ENCODE data around the gene CNST. TPM values are rescaled to one million over a fixed set of nuclear protein-coding genes. Genes with fewer than 3 reads are reported as not detected.

Gene CNST
- total RNA-seq, 4 donors from 2014 or later, result 41.6 to 81.9 (median 65.6) TPM

- H3K36me3 ChIP-seq, result no peaks in the 10 kb centered on the region
- TF ChIP-seq EP300 (IDR thresholded peaks at IDR 0.05) (no peak), POLR2A (IDR thresholded peaks at IDR 0.05) (no peak), CTCF (IDR thresholded peaks at IDR 0.05) (no peak), POLR2AphosphoS5 (IDR thresholded peaks at IDR 0.05) (no peak)
- peak overlapping the region in 1 of 4 donors; percentile 45 for H3K27ac ChIP-seq
- no peaks in the 10 kb centered on the region for H3K9me3 ChIP-seq
- no peak for ATAC-seq
- no peak overlapping the region for H3K4me3 ChIP-seq
- H3K27me3 ChIP-seq, result no peaks in the 10 kb centered on the region
- WGBS, 2 donors (ENCODE audit: low coverage in 1 of 2), result 74 to 81% methylated on average over 8 to 10 of the region's 18 CpGs
- H3K4me1 ChIP-seq, result peaks cover 0 to 34% (median 0%) of the 10 kb centered on the region in 3 donors
These were observed 112.8 kb downstream of the CNST start for GRCh38 chr1:246678816-246679793.

- H3K27me3 ChIP-seq, result no peaks in the 10 kb centered on the region
- 0 to 50% methylated on average over 1 of the region's 1 CpG for WGBS, 2 donors (ENCODE audit: low coverage in 1 of 2)
- no peak overlapping the region for H3K4me3 ChIP-seq
- no peak for ATAC-seq
- TF ChIP-seq POLR2AphosphoS5 (IDR thresholded peaks at IDR 0.05) (no peak), POLR2A (IDR thresholded peaks at IDR 0.05) (no peak), EP300 (IDR thresholded peaks at IDR 0.05) (no peak), CTCF (IDR thresholded peaks at IDR 0.05) (no peak)
- H3K27ac ChIP-seq, result peak overlapping the region in 1 of 4 donors; percentile 45
- H3K36me3 ChIP-seq, result no peaks in the 10 kb centered on the region
- H3K4me1 ChIP-seq, result peaks cover 0 to 34% (median 0%) of the 10 kb centered on the region in 3 donors
- no peaks in the 10 kb centered on the region for H3K9me3 ChIP-seq
These were observed 113.5 kb downstream of the CNST start for GRCh38 chr1:246679794-246680177.

GRCh38 chr1:246680190-246680589, 113.9 kb downstream of the CNST start:
- no peaks in the 10 kb centered on the region for H3K9me3 ChIP-seq
- TF ChIP-seq POLR2AphosphoS5 (IDR thresholded peaks at IDR 0.05), result no peak
- TF ChIP-seq CTCF (IDR thresholded peaks at IDR 0.05), result no peak
- H3K27ac ChIP-seq, result peak overlapping the region in 1 of 4 donors; percentile 24
- 39 to 62% methylated on average over 2 to 3 of the region's 8 CpGs for WGBS, 2 donors (ENCODE audit: low coverage in 1 of 2)
- no peak overlapping the region for H3K4me3 ChIP-seq
- ATAC-seq, result no peak
- no peaks in the 10 kb centered on the region for H3K27me3 ChIP-seq
- no peaks in the 10 kb centered on the region for H3K36me3 ChIP-seq
- H3K4me1 ChIP-seq, result peaks cover 0 to 34% (median 0%) of the 10 kb centered on the region in 3 donors

- H3K4me1 ChIP-seq, result peaks cover 0 to 34% (median 0%) of the 10 kb centered on the region in 3 donors
- 44 to 66% methylated on average over 5 to 10 of the region's 10 CpGs for WGBS, 2 donors (ENCODE audit: low coverage in 1 of 2)
- no peak for ATAC-seq
- H3K27me3 ChIP-seq, result no peaks in the 10 kb centered on the region
- TF ChIP-seq EP300 (IDR thresholded peaks at IDR 0.05) (no peak), CTCF (IDR thresholded peaks at IDR 0.05) (no peak), POLR2AphosphoS5 (IDR thresholded peaks at IDR 0.05) (no peak), POLR2A (IDR thresholded peaks at IDR 0.05) (no peak)
- no peaks in the 10 kb centered on the region for H3K9me3 ChIP-seq
- H3K27ac ChIP-seq, result peak overlapping the region in 1 of 4 donors; percentile 24
- H3K4me3 ChIP-seq, result no peak overlapping the region
- no peaks in the 10 kb centered on the region for H3K36me3 ChIP-seq
These were observed 114.5 kb downstream of the CNST start for GRCh38 chr1:246680696-246681130.

Measured in gastroesophageal sphincter (tissue), 4 donors.